22Rv1 (cell line): ENCODE data around the gene TAF3.

Experiments
- CTCF ChIP-seq: fragments of 450-650 bp; IDR thresholded peaks from 2 replicates; pipeline ENCODE4 v1.5.1; 2017; ENCODE audit warnings: mild to moderate bottlenecking
- ZFX ChIP-seq: fragments of 450-650 bp; IDR thresholded peaks from 2 replicates; pipeline ENCODE4 v1.6.1; 2017; ENCODE audit warnings: antibody characterized with exemption, borderline replicate concordance

GRCh38 chr10:8043569-8044306, 225.4 kb downstream of the TAF3 start:
- TF ChIP-seq ZFX (no peak), CTCF (peak; percentile 27)
